Measurements from ENCODE around the gene CISTR.

DNA sequence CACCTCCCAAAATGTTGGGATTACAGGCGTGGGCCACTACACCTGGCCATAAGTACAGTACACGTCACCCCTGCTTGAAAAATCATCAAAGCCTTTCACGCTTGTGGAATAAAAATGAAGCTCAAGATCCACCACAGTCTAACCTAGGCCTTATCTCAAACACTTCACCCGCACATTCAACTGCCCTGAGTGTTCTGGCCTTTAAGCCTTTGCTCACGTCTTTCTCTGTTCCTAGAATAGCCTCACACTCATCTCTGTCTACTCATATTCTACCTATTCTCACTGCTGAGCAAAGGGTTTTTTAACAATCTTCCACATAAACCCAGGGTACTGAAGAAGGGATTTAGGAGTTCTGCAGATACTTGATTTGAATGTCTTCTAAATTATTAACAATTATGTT lies 34.5 kb downstream of the CISTR start:
- TF ChIP-seq, protein P1, sequence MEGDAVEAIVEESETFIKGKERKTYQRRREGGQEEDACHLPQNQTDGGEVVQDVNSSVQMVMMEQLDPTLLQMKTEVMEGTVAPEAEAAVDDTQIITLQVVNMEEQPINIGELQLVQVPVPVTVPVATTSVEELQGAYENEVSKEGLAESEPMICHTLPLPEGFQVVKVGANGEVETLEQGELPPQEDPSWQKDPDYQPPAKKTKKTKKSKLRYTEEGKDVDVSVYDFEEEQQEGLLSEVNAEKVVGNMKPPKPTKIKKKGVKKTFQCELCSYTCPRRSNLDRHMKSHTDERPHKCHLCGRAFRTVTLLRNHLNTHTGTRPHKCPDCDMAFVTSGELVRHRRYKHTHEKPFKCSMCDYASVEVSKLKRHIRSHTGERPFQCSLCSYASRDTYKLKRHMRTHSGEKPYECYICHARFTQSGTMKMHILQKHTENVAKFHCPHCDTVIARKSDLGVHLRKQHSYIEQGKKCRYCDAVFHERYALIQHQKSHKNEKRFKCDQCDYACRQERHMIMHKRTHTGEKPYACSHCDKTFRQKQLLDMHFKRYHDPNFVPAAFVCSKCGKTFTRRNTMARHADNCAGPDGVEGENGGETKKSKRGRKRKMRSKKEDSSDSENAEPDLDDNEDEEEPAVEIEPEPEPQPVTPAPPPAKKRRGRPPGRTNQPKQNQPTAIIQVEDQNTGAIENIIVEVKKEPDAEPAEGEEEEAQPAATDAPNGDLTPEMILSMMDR (IDR thresholded peaks at IDR 0.05), result no peak
- no peak for TF ChIP-seq POLR2A (IDR thresholded peaks at IDR 0.05)
